GM19035 (cell line): Measurements from ENCODE around the gene MCM6.

Experiments
- ATAC-seq: cut with Tn5 transposase; IDR thresholded peaks from one replicate; pipeline ENCODE4 v1.9.1; 2021; ENCODE audit not compliant: unreplicated experiment

Gene MCM6

DNA sequence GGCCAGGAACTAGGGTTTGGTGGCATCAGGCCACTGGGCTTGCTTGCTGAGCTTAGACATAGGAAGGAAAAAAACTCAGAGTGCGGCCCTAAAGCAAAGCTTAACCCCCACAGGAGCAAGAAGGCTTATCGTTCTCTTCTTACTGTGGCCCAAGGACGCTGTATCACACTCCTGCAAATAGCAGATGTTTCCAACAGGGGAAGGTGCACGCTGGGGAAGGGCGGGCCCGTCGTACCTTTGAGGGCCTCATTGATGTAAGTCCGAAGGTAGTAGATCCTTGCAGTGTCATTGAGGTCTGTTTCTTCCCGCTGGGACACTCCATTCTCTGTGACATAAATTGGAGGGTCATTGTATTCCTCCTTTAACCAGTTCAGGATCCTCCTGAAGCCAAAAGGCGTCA, 85.8 kb downstream of the MCM6 start:
- no peak for ATAC-seq
